ENCODE measurements around the gene FDCSP.

Gene FDCSP

GRCh38 chr4:70251945-70252277 lies 26.0 kb downstream of the FDCSP start:
- Histone ChIP-seq H3K9me3 (no peaks in the 10 kb centered on the region), H3K4me1 (no peaks in the 10 kb centered on the region; the same call in 1 of the 2 replicates), H3K27me3 (no peaks in the 10 kb centered on the region), H3K36me3 (no peaks in the 10 kb centered on the region), H3K4me3 (ENCODE audit: low read depth, low read length) (no peak overlapping the region)
- TF ChIP-seq CTCF (IDR thresholded peaks at IDR 0.05; ENCODE audit: low read depth, low read length) = no peak
- no peak for DNase-seq

GRCh38 chr4:70269674-70270073 lies 43.8 kb downstream of the FDCSP start:
- H3K27me3 ChIP-seq = no peaks in the 10 kb centered on the region
- TF ChIP-seq CTCF (IDR thresholded peaks at IDR 0.05; ENCODE audit: low read depth, low read length) = peak; percentile 54
- DNase-seq = no peak

GRCh38 chr4:70277121-70277520 lies 51.2 kb downstream of the FDCSP start:
- no peaks in the 10 kb centered on the region for H3K27me3 ChIP-seq
- no peaks in the 10 kb centered on the region for H3K4me1 ChIP-seq
- no peak for TF ChIP-seq CTCF (IDR thresholded peaks at IDR 0.05; ENCODE audit: low read depth, low read length)
- no peak for DNase-seq
- no peak overlapping the region for H3K4me3 ChIP-seq (ENCODE audit: low read depth, low read length)
- H3K36me3 ChIP-seq = no peaks in the 10 kb centered on the region
- H3K9me3 ChIP-seq = no peaks in the 10 kb centered on the region

More at GRCh38 chr4:70269674-70270073, 43.8 kb downstream of the FDCSP start:
- no peaks in the 10 kb centered on the region for H3K4me1 ChIP-seq
- H3K9me3 ChIP-seq = no peaks in the 10 kb centered on the region
- H3K4me3 ChIP-seq (ENCODE audit: low read depth, low read length) = peak overlapping the region; percentile 44
- no peaks in the 10 kb centered on the region for H3K36me3 ChIP-seq

- no peaks in the 10 kb centered on the region for H3K9me3 ChIP-seq
- no peak overlapping the region for H3K4me3 ChIP-seq (ENCODE audit: low read depth, low read length)
- TF ChIP-seq CTCF (IDR thresholded peaks at IDR 0.05; ENCODE audit: low read depth, low read length) = no peak
- H3K27me3 ChIP-seq = no peaks in the 10 kb centered on the region
- no peaks in the 10 kb centered on the region for H3K4me1 ChIP-seq
- H3K36me3 ChIP-seq = no peaks in the 10 kb centered on the region
- no peak for DNase-seq
Measured at GRCh38 chr4:70280567-70280966, 54.6 kb downstream of the FDCSP start.

Data from BE2C (cell line).